ENCODE measurements around the gene RHOJ. TPM values are rescaled to one million over a fixed set of nuclear protein-coding genes. Genes with fewer than 3 reads are reported as not detected.

RHOJ gene
- total RNA-seq, 1 donor from 2014 or later = 14.5 TPM

DNA sequence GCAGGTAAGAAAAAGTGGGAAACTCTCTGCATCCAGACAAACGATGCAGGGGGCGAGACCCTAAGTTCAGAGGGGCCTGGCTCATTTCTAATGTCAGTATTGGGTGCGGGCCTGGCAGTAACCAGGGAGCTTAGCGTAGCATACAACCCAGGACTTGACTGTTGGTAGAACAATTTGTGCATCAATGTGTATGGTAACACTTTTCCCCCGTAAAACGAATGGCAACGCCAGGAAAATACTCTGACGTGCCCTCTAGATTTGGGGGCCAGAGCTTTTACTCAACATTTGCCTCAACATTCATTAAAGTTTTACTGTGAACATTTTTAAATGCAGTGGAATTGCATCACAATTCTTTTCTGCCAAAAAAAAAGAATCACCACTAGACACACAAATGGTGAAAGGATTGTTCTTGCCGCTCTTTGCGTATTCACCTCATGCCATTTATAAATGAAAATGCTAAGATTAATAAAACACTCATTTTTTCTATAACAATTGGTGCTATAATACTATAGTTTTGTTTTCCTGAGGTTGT lies 867 bp downstream of the RHOJ start:
- DNase-seq (ENCODE audit: low spot score) = no peak

DNA sequence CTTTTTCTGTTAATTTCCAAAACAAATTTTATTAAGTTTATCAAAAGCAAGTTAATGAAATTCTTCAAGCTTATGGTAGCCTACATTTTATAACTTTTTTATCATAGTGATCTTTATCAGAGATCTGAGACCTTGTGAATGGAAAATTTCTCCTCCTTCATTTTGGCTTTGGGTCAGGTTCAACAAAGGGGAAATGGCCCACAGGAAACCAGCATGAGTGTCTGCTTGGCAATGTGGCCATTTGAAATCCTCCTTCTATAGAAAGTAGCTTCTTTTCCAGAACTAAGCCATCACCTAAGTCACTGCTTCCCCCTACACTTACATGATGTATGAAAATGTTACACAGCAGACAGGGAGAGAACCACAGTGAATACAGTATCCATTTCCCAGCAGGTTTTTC lies 1.6 kb downstream of the RHOJ start:
- DNase-seq (ENCODE audit: low spot score) = no peak

DNA sequence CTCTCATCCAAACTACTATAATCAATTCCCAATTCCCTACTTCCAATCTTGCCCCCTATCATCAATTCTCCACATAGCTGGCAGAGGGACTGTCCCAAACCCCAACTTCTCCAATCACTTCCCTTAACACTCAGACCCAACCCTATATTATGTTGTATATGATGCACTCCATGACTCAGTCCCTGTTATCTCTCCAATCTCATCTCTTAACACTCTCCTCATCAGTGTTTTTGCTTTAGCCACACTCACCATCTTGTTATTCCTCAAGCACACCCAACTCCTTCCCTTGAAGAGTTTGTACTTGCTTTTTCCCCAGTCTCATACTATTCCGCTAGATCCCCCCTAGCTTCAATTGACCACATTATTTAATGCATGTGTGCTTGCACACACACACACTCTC lies 4.9 kb downstream of the RHOJ start:
- no peak for DNase-seq (ENCODE audit: low spot score)

DNA sequence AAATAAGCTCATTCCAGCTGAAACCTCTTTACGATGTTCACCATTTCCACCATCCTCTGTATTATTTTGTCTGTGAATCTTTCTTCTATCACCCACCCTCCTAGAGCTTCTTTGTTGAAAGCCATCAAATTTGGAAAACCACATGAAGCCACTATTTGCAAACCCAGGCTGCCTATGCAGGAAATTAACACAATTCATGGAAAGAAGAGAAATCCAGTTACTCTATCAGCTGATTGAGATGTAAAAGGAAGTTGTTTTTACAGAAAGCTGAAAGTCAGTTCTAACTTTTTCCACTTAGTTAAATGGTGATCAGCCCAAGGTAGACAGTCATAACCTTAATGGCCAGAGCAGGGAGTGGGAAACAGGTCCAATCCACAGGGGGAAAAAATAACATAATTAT lies 6.6 kb downstream of the RHOJ start:
- no peak for DNase-seq (ENCODE audit: low spot score)

DNA sequence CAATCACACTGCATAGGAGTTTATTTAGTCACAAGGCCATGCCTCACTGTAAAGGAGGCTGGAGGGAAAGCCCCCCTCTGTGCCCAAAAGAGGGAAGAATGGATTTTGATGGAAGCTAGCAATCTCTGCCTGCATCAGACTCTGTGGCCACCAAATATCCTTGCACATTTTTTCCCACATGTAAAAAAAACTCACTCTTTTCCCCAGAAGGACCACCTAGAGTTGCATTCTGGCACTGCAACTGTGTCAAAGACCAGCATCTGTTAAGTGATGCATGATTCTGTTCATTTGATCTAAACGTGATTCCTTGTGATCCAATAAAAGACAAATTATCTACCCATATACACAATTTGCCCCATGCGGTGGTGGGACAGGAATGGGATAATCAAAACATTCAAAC lies 8.0 kb downstream of the RHOJ start:
- no peak for DNase-seq (ENCODE audit: low spot score)

DNA sequence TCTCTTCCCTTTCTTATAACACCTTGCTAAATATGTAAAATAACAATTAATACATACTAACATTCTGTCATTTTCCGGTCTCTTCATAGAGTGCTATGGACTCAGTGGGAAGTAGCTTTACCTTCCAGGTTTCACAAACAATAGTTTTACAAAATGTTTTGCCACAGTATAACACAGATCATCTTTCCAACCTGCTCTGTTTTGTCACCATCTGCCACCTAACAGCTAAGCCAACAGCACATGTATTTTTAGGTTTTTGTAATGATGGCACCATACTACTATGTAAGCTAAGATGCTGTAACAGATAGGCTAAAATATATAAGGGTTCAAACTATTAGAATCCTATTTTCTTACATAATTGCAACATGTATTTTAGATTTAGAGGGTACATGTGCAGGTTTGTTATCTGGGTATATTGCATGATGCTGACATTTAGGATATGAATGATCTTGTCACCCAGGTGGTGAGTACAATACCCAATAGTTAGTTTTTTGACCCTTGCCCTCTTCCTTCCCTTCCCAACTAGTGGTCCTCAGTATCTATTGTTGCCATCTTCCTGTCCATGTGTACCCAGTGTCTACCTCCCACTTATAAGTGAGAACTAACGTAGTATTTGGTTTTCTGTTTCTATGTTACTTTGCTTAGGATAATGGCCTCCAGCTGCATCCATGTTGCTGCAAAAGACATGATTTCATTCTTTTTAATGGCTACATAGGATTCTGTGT lies 8.7 kb downstream of the RHOJ start:
- DNase-seq (ENCODE audit: low spot score) = no peak

DNA sequence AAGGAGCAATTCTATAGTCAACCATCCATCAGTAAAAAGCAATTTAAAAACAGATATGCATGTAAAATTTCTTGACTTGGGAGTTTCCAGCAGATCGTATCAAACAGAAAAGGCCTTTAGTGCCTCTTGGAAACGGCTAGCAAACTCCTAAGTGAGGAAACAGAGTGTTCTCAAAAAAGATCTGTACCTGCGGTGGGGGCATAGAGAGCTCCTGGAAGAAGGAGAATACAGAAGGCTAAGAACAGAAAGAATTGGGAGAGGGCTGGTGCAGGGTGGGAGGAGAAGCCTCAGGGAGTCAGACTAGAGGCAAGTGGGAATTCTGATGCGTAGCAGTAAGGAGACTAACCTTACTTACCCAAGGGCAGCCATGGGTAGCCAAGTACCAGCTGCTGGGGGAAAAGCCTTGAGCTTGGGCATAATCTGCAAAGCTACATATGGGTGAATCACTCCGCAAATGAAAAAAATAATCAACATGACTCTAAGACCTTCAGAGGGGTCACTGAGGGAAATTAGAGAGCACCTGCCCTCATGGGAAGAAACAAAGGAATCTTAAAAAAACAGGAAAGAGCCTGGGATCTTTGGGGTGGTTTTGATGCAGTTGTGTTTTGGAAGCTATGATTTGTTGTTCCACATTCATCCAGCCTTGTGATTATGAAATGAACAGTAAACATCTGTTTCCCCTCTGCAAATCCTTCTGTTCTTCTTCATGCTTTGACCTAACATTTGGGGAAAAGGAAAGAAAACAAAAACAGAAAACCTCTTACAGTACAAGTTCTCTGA lies 10.4 kb downstream of the RHOJ start:
- DNase-seq (ENCODE audit: low spot score) = no peak

DNA sequence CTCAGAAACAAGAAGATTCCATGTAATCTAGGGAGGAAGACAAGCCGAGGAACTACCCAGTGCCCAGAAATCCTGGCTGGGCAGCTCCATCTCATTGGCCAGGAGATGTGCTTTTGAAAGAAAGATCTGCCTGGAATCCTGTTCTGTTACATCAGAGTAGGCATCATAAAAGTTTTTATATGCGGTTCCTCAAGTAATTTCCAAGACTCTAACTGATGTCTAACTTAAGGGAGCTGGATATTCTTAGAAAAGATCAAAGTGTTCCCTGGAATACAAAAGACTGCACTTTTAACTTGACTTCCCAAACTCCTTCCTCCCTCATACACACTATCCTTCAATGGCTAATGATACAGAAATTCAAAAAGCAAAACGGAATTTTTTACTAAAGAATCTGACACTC lies 16.3 kb downstream of the RHOJ start:
- no peak for DNase-seq (ENCODE audit: low spot score)

DNA sequence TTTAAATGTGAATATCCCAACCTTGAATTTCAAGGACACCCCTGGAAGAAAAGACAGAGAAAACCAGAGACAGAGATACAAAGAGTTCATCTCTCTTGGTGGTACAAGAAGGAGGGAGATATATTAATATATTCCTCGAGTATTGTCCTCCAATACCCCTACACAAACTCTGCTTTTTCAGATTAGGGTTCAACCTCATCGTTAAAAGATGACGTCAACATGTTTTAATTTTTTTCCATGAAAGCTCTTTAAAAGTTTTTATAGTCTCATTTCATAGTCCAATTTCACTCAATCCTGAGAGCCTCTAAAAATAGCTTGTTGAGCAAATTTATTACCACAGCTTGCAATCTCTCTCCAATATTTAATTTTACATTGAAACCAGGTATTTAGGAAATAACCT lies 19.4 kb downstream of the RHOJ start:
- DNase-seq (ENCODE audit: low spot score) = no peak

DNA sequence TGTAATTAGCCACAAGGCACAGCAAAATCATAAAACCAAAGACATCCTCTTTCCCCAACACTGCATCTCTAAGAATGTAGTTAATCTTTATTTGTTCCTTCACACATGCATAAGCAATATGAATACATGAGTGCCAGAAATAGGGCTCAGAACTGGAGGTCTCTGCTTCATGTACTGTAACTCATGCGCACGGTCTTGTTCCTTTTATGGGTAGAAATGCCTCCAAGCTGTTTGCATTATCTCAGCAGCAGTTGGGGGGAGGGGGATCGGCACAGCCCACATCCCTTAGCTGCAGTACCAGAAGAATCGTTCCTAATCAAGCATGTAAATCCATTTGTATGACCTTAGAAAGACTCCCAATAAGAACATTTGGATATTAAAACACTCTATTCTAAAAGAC lies 20.0 kb downstream of the RHOJ start:
- no peak for DNase-seq (ENCODE audit: low spot score)

DNA sequence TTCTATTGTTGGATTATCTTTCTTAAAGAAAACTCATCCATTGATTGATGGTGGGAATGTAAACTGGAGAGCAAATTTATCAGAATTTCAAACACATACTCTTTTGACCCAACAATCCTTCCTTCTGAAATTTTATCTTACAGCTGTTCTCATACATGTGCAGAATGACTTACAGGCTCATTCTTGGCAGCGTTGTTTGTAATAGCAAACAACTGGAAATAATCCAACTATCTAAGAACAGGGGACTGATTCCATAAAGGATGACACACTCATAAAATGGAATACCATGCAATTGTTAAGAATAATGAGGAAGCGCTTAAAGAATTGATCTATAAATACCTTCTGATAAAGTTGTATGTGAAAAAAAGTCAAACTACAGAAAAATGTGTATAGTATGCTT lies 24.0 kb downstream of the RHOJ start:
- DNase-seq (ENCODE audit: low spot score) = no peak

DNA sequence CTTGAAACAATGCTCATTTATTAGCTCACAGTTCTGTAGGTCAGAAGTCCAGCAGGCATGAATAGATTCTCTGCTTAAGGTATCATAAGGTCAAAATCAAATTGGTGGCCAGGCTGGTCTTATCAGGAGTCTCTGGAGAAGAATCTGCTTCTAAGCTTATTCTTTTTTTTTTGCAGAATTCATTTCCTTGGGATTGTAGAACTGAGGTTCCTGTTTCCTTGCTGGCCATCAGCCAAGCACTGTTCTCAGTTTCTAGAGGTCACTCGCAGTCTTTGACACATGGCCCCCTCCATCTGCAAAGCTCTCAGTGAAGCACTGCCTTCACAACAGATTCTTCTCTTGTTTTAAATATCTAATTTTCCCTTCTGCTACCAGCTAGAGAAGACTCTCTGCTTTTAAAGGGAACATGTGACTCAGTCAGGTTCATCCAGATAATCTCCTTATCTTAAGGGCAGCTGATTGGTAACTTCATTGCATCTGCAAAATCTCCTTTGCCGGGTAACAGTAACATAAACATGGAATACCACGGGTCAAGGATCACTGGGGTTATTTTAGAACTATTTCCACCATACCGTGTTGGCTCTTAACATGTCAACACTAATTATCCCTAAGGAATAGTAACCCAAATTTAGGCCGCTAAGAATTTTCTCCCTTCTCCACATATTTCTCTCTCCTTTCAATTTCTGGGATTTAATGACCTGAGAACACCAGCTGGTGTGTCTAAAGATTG lies 25.3 kb downstream of the RHOJ start:
- no peak for DNase-seq (ENCODE audit: low spot score)

DNA sequence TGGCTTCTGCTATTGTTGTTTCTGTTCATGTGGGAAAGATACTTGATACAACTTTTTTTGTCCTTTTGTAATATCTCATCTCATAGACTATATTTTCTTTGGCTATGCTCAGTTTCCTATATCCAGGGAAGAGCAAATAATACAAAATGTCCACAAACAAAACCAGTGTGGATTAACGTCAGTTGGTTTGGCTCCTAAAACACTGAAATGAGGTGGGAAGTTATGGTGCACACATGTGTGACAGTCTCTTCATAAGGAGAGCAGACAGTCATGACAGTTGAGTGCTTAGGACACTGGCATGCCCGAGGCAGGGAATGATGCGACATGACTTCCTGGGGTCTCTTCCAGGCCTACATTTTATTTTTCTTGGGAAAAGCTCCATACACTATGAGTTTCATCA lies 27.5 kb downstream of the RHOJ start:
- DNase-seq (ENCODE audit: low spot score) = no peak

DNA sequence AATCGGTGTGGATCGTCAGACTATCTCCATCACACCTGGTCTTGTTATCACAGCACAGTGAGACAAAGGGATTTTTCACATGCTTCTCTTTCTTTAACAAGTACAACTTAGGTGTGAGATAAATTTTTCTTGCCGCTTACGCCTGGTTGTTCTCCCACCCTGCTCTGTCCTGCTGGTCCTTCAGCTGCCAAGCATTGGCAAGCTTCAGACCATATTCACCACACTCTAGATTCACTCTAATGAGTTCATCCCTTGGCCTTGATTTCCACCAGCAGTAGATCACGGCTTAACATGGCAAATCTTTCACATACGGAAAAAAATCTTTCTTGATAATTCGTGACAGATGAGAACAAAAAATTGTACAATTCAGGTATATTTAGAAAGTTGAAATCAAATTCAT lies 33.5 kb downstream of the RHOJ start:
- no peak for DNase-seq (ENCODE audit: low spot score)

DNA sequence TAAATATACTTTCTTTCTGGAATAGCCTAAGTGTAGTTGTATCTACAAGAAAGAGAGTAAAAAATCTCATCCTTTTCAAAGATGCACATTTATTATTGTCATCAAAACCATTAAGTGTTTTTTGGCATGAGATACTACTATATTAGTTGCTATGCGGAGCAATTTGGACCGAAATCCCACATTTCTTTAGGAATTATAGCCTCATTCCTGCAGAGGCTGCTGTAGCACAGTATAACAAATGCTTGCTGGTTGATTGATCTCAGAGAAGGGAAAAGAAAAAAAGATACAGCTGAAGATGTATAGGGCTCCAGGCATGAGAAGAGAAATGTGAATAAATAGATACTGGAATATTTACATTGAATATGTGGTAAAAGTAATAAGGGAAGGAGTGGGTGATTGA lies 36.0 kb downstream of the RHOJ start:
- DNase-seq (ENCODE audit: low spot score) = no peak

DNA sequence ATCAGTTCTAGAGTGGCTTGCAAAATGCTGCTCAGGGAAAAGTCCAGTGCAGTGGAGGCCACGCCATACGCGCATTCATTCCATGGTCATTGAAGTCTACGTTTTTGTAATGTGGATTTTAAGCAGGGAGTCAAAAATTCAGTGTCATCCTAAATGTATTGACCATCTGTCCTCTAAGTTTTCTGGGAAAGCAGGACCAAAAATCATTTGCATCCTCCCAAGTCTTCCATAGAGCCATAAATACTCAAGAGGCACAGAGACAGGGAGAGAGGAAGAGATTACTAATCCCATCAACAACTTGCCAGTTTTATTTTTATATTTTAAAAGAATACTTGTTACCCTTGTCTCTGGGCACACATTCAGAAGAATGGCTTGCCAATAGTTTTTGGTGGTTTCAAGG lies 36.9 kb downstream of the RHOJ start:
- no peak for DNase-seq (ENCODE audit: low spot score)

DNA sequence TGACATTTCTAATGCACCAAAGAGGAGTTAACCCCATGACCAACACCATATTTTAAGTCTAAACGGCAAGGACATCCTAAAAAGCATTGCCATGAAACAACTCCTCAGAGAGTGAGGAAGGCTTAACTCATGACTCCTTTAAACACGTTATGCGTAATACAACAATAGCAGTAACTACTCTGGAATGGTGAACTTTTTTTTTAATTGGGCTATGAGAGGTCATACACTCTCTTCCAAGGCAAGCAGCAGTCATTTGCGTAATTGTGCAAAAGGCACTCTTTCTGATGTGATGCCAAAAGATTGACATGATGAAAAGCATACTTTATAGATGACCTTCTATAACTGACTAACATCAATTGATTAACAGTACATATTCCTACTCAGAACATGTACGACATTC lies 39.4 kb downstream of the RHOJ start:
- DNase-seq (ENCODE audit: low spot score) = no peak

DNA sequence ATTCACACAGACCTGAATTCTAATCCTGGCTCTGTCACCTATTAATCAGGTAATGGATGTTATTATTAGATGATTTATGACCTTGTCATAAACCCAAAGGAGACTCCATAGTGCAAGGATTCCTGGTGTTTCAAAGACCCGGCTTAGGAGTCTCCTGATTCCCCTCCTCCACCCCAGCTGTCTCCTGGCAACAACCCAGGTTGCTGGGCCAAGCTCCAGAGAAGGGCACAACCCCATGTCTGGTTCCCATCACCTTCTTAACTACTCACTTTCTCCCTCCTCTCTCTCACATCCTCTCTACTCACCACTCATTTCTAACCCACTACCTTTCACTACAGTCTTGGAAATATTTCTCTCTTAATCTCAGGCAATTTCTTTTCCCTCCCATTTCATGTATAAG lies 41.6 kb downstream of the RHOJ start:
- DNase-seq (ENCODE audit: low spot score) = no peak

DNA sequence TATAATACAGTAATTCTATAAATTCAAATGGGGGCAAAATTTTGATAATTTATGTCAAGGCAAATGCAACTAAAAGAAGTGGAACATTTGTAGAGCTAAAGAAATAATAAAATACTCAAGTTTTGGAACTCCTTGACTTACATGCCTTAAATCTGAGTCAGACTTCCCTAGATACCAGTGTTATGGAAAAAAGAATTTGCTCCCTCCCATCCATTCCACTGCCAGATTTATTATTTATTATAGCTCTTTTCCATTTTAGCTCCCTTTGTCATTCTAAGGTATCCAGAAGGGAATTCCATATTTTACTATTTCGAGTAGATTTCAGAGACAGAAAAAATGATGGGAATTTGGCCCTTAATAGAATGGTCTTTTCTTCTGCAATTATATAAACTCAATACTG lies 44.0 kb downstream of the RHOJ start:
- DNase-seq (ENCODE audit: low spot score) = no peak

DNA sequence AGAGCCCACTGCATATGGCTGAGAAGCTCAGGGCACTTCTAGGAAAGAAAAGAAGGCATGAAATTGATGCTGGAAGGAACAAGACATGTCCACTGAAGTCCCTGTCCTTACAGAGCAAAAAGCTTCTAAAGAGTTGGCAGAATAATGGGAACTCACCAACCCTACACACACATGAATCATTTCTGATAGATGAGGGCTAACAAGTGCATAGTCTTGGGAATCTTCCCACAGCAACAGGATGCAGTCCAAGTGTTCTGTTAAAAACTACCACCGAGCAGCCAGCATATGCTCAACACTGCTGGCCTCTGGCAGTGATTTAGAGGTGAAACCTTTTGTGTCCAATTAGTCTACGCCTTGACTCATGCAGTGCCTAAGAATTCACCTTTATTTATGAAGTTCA lies 44.8 kb downstream of the RHOJ start:
- no peak for DNase-seq (ENCODE audit: low spot score)

DNA sequence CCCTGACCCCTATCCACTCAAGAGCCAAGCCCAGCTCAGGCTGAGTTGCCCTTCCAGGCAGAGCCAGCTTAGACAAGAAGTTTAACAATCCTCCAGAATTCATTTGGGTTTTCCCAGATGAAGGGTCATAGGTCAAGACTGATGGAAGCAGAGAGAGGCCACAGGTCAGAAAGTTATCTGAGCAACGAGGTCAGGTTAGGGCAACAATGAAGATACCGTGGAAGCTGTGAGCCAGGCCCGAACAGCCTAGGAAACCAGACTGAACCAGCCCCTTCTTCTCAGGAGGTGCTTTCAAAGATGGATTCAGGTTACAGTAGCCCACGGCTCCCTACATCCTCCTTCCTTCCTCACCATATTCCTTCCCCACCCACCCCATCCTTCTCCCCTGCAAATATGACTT lies 53.1 kb downstream of the RHOJ start:
- DNase-seq (ENCODE audit: low spot score) = no peak

DNA sequence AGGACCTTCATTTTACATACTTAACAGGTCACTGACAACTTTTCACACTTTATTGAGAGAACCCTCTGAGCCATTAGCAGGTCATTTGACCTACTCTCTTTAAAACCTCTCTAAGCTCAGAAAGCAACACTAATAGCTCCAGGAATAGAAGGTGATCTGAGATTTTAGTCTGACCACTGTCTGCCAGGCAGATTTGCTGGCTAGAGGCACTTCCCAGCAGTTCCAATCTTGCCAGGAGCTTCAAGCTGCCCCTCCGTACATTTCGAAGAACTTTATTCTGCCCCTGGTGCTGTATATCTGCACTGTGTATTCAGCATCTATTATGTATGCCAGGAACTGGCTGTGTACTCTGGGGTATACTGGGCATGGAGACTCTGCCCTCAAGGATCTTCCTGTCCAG lies 58.2 kb downstream of the RHOJ start:
- no peak for DNase-seq (ENCODE audit: low spot score)

Measured in mesenteric fat pad (tissue), 1 donor.